Trophoblast cell (in vitro differentiated cells and primary cell): ENCODE data around the gene CEACAM16.

Experiments used
- DNase-seq, 2 donors: peaks; one replicate each; pipeline ENCODE4 v3.0.0-alpha.2; 2016
- H2AFZ ChIP-seq: 2 replicates; pipeline ENCODE4 v1.6.1; 2013; ENCODE audit warnings: low read length, moderate library complexity, mild to moderate bottlenecking; ENCODE audit not compliant: insufficient read depth, poor library complexity
- H2AK5ac ChIP-seq: 2 replicates; pipeline ENCODE4 v1.6.1; 2013; ENCODE audit warnings: mild to moderate bottlenecking, low read length
- H2BK120ac ChIP-seq: 2 replicates; pipeline ENCODE4 v1.6.1; 2013; ENCODE audit warnings: low read length, mild to moderate bottlenecking, moderate library complexity; ENCODE audit not compliant: insufficient read depth, poor library complexity
- H2BK12ac ChIP-seq: 2 replicates; pipeline ENCODE4 v1.6.1; 2013; ENCODE audit warnings: mild to moderate bottlenecking, low read length, moderate library complexity
- H2BK5ac ChIP-seq: 2 replicates; pipeline ENCODE4 v1.6.1; 2013; ENCODE audit warnings: low read length, low read depth, moderate library complexity, mild to moderate bottlenecking; ENCODE audit not compliant: poor library complexity
- H3K14ac ChIP-seq: 2 replicates; pipeline ENCODE4 v1.6.1; 2013; ENCODE audit warnings: mild to moderate bottlenecking, low read length
- H3K18ac ChIP-seq: 2 replicates; pipeline ENCODE4 v1.6.1; 2013; ENCODE audit warnings: mild to moderate bottlenecking, low read length
- H3K23ac ChIP-seq: 2 replicates; pipeline ENCODE4 v1.6.1; 2013; ENCODE audit warnings: low read length
- H3K27ac ChIP-seq: 2 replicates; pipeline ENCODE4 v1.5.1; 2013; ENCODE audit warnings: low read depth, mild to moderate bottlenecking, inconsistent platforms, low read length, moderate library complexity
- H3K27me3 ChIP-seq: 2 replicates; pipeline ENCODE4 v1.6.1; 2013; ENCODE audit warnings: inconsistent platforms, mild to moderate bottlenecking, low read length, moderate library complexity; ENCODE audit not compliant: insufficient read depth
- H3K36me3 ChIP-seq, 2 experiments: 1 replicate in 1 of 2; 2 replicates in 1 of 2; pipeline ENCODE4 v1.6.1; 2013; ENCODE audit warnings: low read length in 2 of 2, mild to moderate bottlenecking in 2 of 2, moderate library complexity in 1 of 2; ENCODE audit not compliant: insufficient read depth in 2 of 2, control insufficient read depth in 1 of 2
- H3K4ac ChIP-seq: 2 replicates; pipeline ENCODE4 v1.6.1; 2013; ENCODE audit warnings: low read depth, mild to moderate bottlenecking, low read length, moderate library complexity
- H3K4me1 ChIP-seq, 2 experiments: 1 replicate in 1 of 2; 2 replicates in 1 of 2; pipeline ENCODE4 v1.6.1; 2013; ENCODE audit warnings: low read length in 2 of 2, mild to moderate bottlenecking in 2 of 2, moderate library complexity in 1 of 2; ENCODE audit not compliant: insufficient read depth in 2 of 2, control insufficient read depth in 1 of 2
- H3K4me2 ChIP-seq: 2 replicates; pipeline ENCODE4 v1.6.1; 2013; ENCODE audit warnings: inconsistent platforms, mild to moderate bottlenecking, low read length, moderate library complexity
- H3K4me3 ChIP-seq: 2 replicates; pipeline ENCODE4 v1.5.1; 2013; ENCODE audit warnings: mild to moderate bottlenecking, low read depth, low read length, inconsistent platforms
- H3K79me1 ChIP-seq: one replicate; pipeline ENCODE4 v1.6.1; 2013; ENCODE audit warnings: low read length
- H3K79me2 ChIP-seq: 2 replicates; pipeline ENCODE4 v1.6.1; 2013; ENCODE audit warnings: low read length, mild to moderate bottlenecking; ENCODE audit not compliant: control insufficient read depth, insufficient read depth, poor library complexity
- H3K9ac ChIP-seq: 2 replicates; pipeline ENCODE4 v1.6.1; 2013; ENCODE audit warnings: mild to moderate bottlenecking, low read length
- H3K9me3 ChIP-seq: 2 replicates; pipeline ENCODE4 v1.6.1; 2013; ENCODE audit warnings: low read depth, mild to moderate bottlenecking, control low read depth, inconsistent platforms, low read length; ENCODE audit not compliant: insufficient read depth
- H4K12ac ChIP-seq: 2 replicates; pipeline ENCODE4 v1.6.1; 2013; ENCODE audit warnings: low read depth, mild to moderate bottlenecking, low read length, moderate library complexity
- H4K8ac ChIP-seq: 2 replicates; pipeline ENCODE4 v1.6.1; 2013; ENCODE audit warnings: low read depth, mild to moderate bottlenecking, low read length, moderate library complexity
- H4K91ac ChIP-seq: one replicate; pipeline ENCODE4 v1.6.1; 2013; ENCODE audit warnings: low read depth, mild to moderate bottlenecking, low read length, moderate library complexity
- whole genome bisulfite sequencing: extraction: QIAGEN DNeasy Blood & Tissue Kit; methylation state at CpG from one replicate; pipeline ENCODE4 v1.1.7; 2013; ENCODE audit warnings: missing lambda C conversion rate; ENCODE audit not compliant: insufficient read length, insufficient coverage; ENCODE audit errors: extremely low coverage; 5-methylcytosine and 5-hydroxymethylcytosine counted together

The CEACAM16 gene

DNA sequence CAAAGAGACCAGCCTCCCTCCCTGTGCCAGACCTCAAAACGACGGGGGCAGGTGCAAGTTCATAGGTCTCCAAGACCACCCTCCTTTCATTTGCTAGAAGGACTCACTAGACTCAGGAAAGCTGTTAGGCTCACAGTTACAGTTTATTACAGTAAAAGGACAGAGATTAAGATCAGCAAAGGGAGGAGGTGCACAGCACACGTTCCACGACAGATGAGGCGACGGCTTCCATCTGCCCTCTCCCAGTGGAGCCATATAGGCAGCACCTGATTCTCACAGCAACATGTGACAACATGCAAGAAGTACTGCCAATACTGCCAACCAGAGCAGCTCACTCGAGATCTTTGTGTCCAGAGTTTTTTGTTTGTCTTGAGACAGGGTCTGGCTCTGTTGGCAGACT is 37.0 kb upstream of the CEACAM16 start:
- Histone ChIP-seq H2AK5ac (no peak overlapping the region), H2BK5ac (no peak overlapping the region), H2BK120ac (no peak overlapping the region), H4K91ac (no peak overlapping the region), H3K4ac (no peak overlapping the region), H2BK12ac (no peak overlapping the region), H3K36me3 (peaks cover 44 to 56% of the 10 kb centered on the region in 2 experiments), H3K4me3 (no peak overlapping the region), H3K18ac (no peak overlapping the region), H3K79me2 (no peaks in the 10 kb centered on the region), H3K27ac (no peak overlapping the region), H3K9ac (no peak overlapping the region), H3K79me1 (no peaks in the 10 kb centered on the region), H3K27me3 (no peaks in the 10 kb centered on the region), H4K12ac (no peak overlapping the region), H3K14ac (no peak overlapping the region), H2AFZ (no peak overlapping the region), H4K8ac (no peak overlapping the region), H3K23ac (no peak overlapping the region), H3K4me1 (peaks cover 0 to 2% of the 10 kb centered on the region in 2 experiments), H3K4me2 (no peak overlapping the region), H3K9me3 (peaks cover 2% of the 10 kb centered on the region)
- no peak for DNase-seq
- no CpG with 5 or more reads among the region's 7 CpGs for WGBS

- H3K23ac ChIP-seq = no peak overlapping the region
- H3K4me3 ChIP-seq = no peak overlapping the region
- peaks cover 2% of the 10 kb centered on the region for H3K9me3 ChIP-seq
- no peak overlapping the region for H3K4me2 ChIP-seq
- H3K79me2 ChIP-seq = no peaks in the 10 kb centered on the region
- no peak overlapping the region for H2AFZ ChIP-seq
- no CpG with 5 or more reads among the region's 7 CpGs for WGBS
- H4K12ac ChIP-seq = no peak overlapping the region
- H3K36me3 ChIP-seq = peaks cover 40 to 47% of the 10 kb centered on the region in 2 experiments
- H3K4me1 ChIP-seq = peaks cover 0 to 2% of the 10 kb centered on the region in 2 experiments
- no peak for DNase-seq
- H3K18ac ChIP-seq = no peak overlapping the region
- no peak overlapping the region for H3K9ac ChIP-seq
- H3K27me3 ChIP-seq = no peaks in the 10 kb centered on the region
- H4K8ac ChIP-seq = no peak overlapping the region
- no peak overlapping the region for H2BK120ac ChIP-seq
- H3K4ac ChIP-seq = no peak overlapping the region
- no peaks in the 10 kb centered on the region for H3K79me1 ChIP-seq
- H3K14ac ChIP-seq = no peak overlapping the region
- H4K91ac ChIP-seq = no peak overlapping the region
- H3K27ac ChIP-seq = no peak overlapping the region
- no peak overlapping the region for H2BK5ac ChIP-seq
- no peak overlapping the region for H2AK5ac ChIP-seq
- H2BK12ac ChIP-seq = no peak overlapping the region
Measured at GRCh38 chr19:44662691-44663385, 36.1 kb upstream of the CEACAM16 start.

GRCh38 chr19:44663996-44664395 is 35.0 kb upstream of the CEACAM16 start:
- no peak overlapping the region for H4K91ac ChIP-seq
- no peaks in the 10 kb centered on the region for H3K27me3 ChIP-seq
- H3K23ac ChIP-seq = no peak overlapping the region
- H3K4me2 ChIP-seq = no peak overlapping the region
- H2AK5ac ChIP-seq = no peak overlapping the region
- no peak overlapping the region for H2BK5ac ChIP-seq
- no peak overlapping the region for H3K14ac ChIP-seq
- H3K27ac ChIP-seq = no peak overlapping the region
- H3K79me2 ChIP-seq = no peaks in the 10 kb centered on the region
- no peak overlapping the region for H4K8ac ChIP-seq
- peaks cover 2% of the 10 kb centered on the region for H3K9me3 ChIP-seq
- no peak overlapping the region for H2BK12ac ChIP-seq
- no peak overlapping the region for H3K4me3 ChIP-seq
- H3K79me1 ChIP-seq = no peaks in the 10 kb centered on the region
- no peak overlapping the region for H4K12ac ChIP-seq
- no peak overlapping the region for H3K9ac ChIP-seq
- peaks cover 0 to 2% of the 10 kb centered on the region in 2 experiments for H3K4me1 ChIP-seq
- H3K18ac ChIP-seq = no peak overlapping the region
- DNase-seq = no peak
- peaks cover 32 to 37% of the 10 kb centered on the region in 2 experiments for H3K36me3 ChIP-seq
- no peak overlapping the region for H2AFZ ChIP-seq
- WGBS = no CpG with 5 or more reads among the region's 5 CpGs
- H2BK120ac ChIP-seq = no peak overlapping the region
- no peak overlapping the region for H3K4ac ChIP-seq

DNA sequence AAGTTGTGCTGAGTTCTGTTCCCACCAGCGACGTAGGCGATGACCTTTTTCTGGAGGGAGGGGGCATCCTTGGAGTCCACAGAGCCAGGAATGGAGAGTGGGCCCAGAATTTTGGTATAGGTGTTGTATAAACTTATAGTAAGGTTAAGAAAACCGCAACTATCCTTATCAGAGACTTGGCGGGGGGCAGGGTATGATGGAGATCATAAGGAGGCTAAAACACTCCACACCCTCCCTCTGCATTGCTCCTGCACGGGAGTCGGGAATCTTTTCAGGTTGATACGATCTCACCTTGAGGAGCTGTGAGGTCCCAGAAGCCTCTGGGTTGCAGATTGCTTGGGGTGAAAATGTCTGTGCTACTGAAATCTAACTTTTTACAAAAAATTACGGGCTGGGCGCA is 34.0 kb upstream of the CEACAM16 start:
- Histone ChIP-seq H3K9ac (no peak overlapping the region), H3K4me3 (no peak overlapping the region), H2BK12ac (no peak overlapping the region), H4K12ac (no peak overlapping the region), H2BK120ac (no peak overlapping the region), H3K4me2 (no peak overlapping the region), H3K79me1 (no peaks in the 10 kb centered on the region), H3K4me1 (peaks cover 0 to 2% of the 10 kb centered on the region in 2 experiments), H3K18ac (no peak overlapping the region), H3K27me3 (no peaks in the 10 kb centered on the region), H3K36me3 (peaks cover 23 to 28% of the 10 kb centered on the region in 2 experiments), H3K23ac (no peak overlapping the region), H3K14ac (no peak overlapping the region), H2BK5ac (no peak overlapping the region), H3K9me3 (peaks cover 2% of the 10 kb centered on the region), H4K8ac (no peak overlapping the region), H3K4ac (no peak overlapping the region), H4K91ac (no peak overlapping the region), H2AFZ (no peak overlapping the region), H3K79me2 (no peaks in the 10 kb centered on the region), H3K27ac (no peak overlapping the region), H2AK5ac (no peak overlapping the region)
- no peak for DNase-seq
- no CpG with 5 or more reads among the region's 10 CpGs for WGBS
